Measurements from ENCODE around the gene HOPX. TPM values are rescaled to one million over a fixed set of nuclear protein-coding genes. Genes with fewer than 3 reads are reported as not detected.

Gene HOPX
- total RNA-seq, 1 experiment from 2014 or later: not detected

DNA sequence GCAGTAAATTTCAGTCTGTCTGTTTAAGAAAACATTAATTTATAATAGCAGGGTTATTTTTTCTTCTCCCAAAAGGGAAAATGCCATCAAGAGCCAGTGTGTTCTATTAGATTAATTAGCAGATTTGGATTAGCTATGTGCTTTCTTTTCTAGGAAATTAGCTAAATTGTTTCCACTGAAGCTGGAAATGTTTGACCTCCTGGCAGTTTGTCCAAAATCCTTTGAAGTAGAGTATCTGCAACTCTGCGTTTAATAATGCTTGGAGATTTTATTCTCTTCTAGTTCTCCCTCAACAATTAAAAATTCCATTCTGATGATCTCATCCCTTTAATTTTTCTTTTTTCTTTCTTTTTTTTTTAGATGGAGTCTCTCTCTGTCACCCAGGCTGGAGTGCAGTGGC is 27.1 kb upstream of the HOPX start:
- no TSS peak for BruUV-seq (replicated peaks)
- POLR2A ChIA-PET (ENCODE audit: low non-redundant PET): no interaction called here
- Histone ChIP-seq H3K4me1 (ENCODE audit: insufficient read depth, low read length, poor library complexity, severe bottlenecking) (no peaks in the 10 kb centered on the region), H3K27ac (ENCODE audit: low read depth, low read length, poor library complexity, severe bottlenecking) (no peak overlapping the region), H3K27me3 (replicated peaks; ENCODE audit: insufficient read depth, low read depth, low read length, poor library complexity) (no peaks in the 10 kb centered on the region), H3K4me3 (ENCODE audit: low read depth, low read length, poor library complexity, severe bottlenecking) (no peak overlapping the region), H3K36me3 (ENCODE audit: insufficient read depth, low read length, poor library complexity, severe bottlenecking) (no peaks in the 10 kb centered on the region), H3K9me3 (ENCODE audit: low read depth, low read length, poor library complexity, severe bottlenecking) (no peaks in the 10 kb centered on the region)
- TF ChIP-seq, protein P1, sequence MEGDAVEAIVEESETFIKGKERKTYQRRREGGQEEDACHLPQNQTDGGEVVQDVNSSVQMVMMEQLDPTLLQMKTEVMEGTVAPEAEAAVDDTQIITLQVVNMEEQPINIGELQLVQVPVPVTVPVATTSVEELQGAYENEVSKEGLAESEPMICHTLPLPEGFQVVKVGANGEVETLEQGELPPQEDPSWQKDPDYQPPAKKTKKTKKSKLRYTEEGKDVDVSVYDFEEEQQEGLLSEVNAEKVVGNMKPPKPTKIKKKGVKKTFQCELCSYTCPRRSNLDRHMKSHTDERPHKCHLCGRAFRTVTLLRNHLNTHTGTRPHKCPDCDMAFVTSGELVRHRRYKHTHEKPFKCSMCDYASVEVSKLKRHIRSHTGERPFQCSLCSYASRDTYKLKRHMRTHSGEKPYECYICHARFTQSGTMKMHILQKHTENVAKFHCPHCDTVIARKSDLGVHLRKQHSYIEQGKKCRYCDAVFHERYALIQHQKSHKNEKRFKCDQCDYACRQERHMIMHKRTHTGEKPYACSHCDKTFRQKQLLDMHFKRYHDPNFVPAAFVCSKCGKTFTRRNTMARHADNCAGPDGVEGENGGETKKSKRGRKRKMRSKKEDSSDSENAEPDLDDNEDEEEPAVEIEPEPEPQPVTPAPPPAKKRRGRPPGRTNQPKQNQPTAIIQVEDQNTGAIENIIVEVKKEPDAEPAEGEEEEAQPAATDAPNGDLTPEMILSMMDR (conservative IDR thresholded peaks at IDR 0.05; ENCODE audit: low read depth, low read length): no peak
- TF ChIP-seq EZH2 (IDR thresholded peaks at IDR 0.05; ENCODE audit: borderline replicate concordance, low read depth, low read length, poor library complexity, severe bottlenecking): no peak
- intact Hi-C loops (cut with micrococcal nuclease; ENCODE audit: unreplicated experiment): no loop called here
- CTCF ChIA-PET: no interaction called here
- DNase-seq (ENCODE audit: low spot score): no peak

DNA sequence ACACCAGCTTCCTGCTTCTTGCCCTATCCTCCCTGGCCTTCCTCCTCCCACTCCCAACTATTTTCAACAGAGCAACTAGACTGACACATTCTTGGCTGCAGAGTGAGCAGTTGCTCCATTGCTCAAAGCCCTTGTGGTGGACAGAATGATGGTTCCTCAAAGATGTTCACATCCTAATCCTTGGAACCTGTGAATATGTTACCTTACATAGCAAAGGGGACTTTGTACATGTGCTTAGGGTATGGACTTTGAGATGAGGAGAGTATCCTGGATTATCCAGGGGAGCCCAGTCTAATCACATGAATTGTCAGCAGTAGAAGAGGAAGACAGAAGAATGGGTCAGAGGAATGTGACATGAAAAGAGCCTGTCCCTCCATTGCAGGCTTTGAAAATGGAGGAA is 24.9 kb upstream of the HOPX start:
- H3K27me3 ChIP-seq (replicated peaks; ENCODE audit: insufficient read depth, low read depth, low read length, poor library complexity): no peaks in the 10 kb centered on the region
- CTCF ChIA-PET: no interaction called here
- H3K27ac ChIP-seq (ENCODE audit: low read depth, low read length, poor library complexity, severe bottlenecking): no peak overlapping the region
- POLR2A ChIA-PET (ENCODE audit: low non-redundant PET): no interaction called here
- intact Hi-C loops (cut with micrococcal nuclease; ENCODE audit: unreplicated experiment): no loop called here
- no peak overlapping the region for H3K4me3 ChIP-seq (ENCODE audit: low read depth, low read length, poor library complexity, severe bottlenecking)
- TF ChIP-seq EZH2 (IDR thresholded peaks at IDR 0.05; ENCODE audit: borderline replicate concordance, low read depth, low read length, poor library complexity, severe bottlenecking): no peak
- no TSS peak for BruUV-seq (replicated peaks)
- DNase-seq (ENCODE audit: low spot score): no peak
- no peaks in the 10 kb centered on the region for H3K36me3 ChIP-seq (ENCODE audit: insufficient read depth, low read length, poor library complexity, severe bottlenecking)
- no peaks in the 10 kb centered on the region for H3K4me1 ChIP-seq (ENCODE audit: insufficient read depth, low read length, poor library complexity, severe bottlenecking)
- H3K9me3 ChIP-seq (ENCODE audit: low read depth, low read length, poor library complexity, severe bottlenecking): no peaks in the 10 kb centered on the region

DNA sequence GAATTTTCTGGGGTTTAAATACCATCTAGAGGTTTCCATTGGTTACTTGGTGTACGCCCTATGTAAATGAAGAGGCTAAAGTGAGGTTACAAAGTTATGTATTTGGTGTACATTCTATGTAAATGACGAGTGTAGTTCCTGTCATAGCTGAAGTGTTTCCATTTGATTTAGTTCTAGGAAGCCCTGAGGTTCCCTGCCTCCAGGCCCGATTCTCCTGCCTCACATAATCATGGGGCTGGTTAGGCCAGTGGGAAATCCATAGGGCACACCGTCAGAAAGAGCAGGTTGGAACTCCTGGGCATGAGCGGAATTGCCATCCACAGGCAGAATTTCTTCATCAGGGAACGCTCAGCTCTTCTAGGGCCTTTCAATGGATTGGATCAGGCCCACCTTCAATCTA is 24.2 kb upstream of the HOPX start:
- no peaks in the 10 kb centered on the region for H3K36me3 ChIP-seq (ENCODE audit: insufficient read depth, low read length, poor library complexity, severe bottlenecking)
- H3K27ac ChIP-seq (ENCODE audit: low read depth, low read length, poor library complexity, severe bottlenecking): no peak overlapping the region
- intact Hi-C loops (cut with micrococcal nuclease; ENCODE audit: unreplicated experiment): no loop called here
- no peaks in the 10 kb centered on the region for H3K27me3 ChIP-seq (replicated peaks; ENCODE audit: insufficient read depth, low read depth, low read length, poor library complexity)
- ChIA-PET CTCF (no interaction called here), POLR2A (ENCODE audit: low non-redundant PET) (no interaction called here)
- BruUV-seq (replicated peaks): no TSS peak
- DNase-seq (ENCODE audit: low spot score): no peak
- TF ChIP-seq EZH2 (IDR thresholded peaks at IDR 0.05; ENCODE audit: borderline replicate concordance, low read depth, low read length, poor library complexity, severe bottlenecking): no peak
- TF ChIP-seq, protein P1 (conservative IDR thresholded peaks at IDR 0.05; ENCODE audit: low read depth, low read length): no peak
- H3K4me1 ChIP-seq (ENCODE audit: insufficient read depth, low read length, poor library complexity, severe bottlenecking): no peaks in the 10 kb centered on the region
- no peak overlapping the region for H3K4me3 ChIP-seq (ENCODE audit: low read depth, low read length, poor library complexity, severe bottlenecking)
- no peaks in the 10 kb centered on the region for H3K9me3 ChIP-seq (ENCODE audit: low read depth, low read length, poor library complexity, severe bottlenecking)

DNA sequence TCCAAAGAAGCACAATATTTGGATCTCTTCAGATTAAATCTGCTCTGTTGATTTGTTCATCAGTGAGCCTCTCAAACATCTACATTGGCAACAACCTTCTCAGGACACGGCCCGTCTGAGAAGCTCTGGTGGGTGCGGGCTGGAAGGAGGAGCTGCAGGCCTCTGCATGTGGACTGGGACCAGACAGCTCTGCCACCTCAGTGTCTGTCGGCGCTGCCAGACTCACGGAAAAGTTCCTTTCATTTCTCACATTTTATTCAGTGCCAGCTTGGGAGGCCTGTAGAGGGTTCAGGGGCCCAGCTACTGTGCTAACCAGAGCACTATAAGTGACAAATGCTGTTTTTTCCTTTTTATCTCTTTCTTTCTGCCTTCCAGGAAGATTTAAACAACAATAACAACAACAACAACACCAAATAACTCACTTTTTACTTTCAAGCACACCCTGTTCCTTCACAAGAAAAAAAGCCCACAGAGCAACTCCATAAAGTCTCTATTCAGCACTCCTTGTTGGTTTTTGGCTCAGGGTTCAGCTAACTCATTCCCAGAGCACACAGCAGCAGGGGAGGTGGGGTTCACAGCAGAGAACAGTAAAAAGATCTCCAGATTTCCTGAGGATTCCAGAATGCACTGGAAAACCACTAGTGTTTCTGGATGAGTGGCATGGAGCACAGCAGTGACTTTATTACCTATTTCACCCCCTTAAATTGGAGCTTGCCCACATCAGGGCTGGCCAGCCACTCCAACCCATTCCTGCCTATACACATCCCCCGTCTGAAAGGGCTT is 23.2 kb upstream of the HOPX start:
- Histone ChIP-seq H3K4me3 (ENCODE audit: low read depth, low read length, poor library complexity, severe bottlenecking) (no peak overlapping the region), H3K36me3 (ENCODE audit: insufficient read depth, low read length, poor library complexity, severe bottlenecking) (no peaks in the 10 kb centered on the region), H3K27me3 (replicated peaks; ENCODE audit: insufficient read depth, low read depth, low read length, poor library complexity) (no peaks in the 10 kb centered on the region), H3K9me3 (ENCODE audit: low read depth, low read length, poor library complexity, severe bottlenecking) (no peaks in the 10 kb centered on the region), H3K27ac (ENCODE audit: low read depth, low read length, poor library complexity, severe bottlenecking) (no peak overlapping the region), H3K4me1 (ENCODE audit: insufficient read depth, low read length, poor library complexity, severe bottlenecking) (no peaks in the 10 kb centered on the region)
- ChIA-PET CTCF (no interaction called here), POLR2A (ENCODE audit: low non-redundant PET) (no interaction called here)
- TF ChIP-seq, protein P1 (conservative IDR thresholded peaks at IDR 0.05; ENCODE audit: low read depth, low read length): no peak
- no peak for TF ChIP-seq EZH2 (IDR thresholded peaks at IDR 0.05; ENCODE audit: borderline replicate concordance, low read depth, low read length, poor library complexity, severe bottlenecking)
- intact Hi-C loops (cut with micrococcal nuclease; ENCODE audit: unreplicated experiment): no loop called here
- no peak for DNase-seq (ENCODE audit: low spot score)
- no TSS peak for BruUV-seq (replicated peaks)
